ENCODE results near the gene COX5A. TPM values are rescaled to one million over a fixed set of nuclear protein-coding genes. Genes with fewer than 3 reads are reported as not detected.

Gene COX5A
- total and polyA plus RNA-seq, 2 donors (not counting 1 experiment from before 2014, with no cell fraction given) = 41.9 to 183 TPM

DNA sequence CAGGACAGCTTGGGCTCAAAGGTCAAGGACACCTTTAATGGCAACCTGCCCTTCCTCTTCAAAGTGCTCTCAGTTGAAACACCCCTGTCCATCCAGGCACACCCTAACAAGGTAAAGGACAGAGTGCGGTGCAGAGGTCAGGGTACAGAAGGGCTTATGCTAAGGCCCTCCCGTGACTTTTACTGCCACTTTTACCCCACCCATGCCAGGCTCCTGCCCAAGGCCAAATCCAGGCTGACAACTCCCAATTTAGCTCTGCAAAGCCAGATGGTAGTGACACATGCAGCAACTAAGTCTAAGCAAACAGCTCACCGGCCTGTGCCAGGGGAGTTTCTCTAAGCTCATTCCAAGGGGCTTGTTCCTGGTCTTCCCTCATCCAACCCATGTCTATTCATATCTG lies 46.4 kb downstream of the COX5A start:
- Histone ChIP-seq H3K9me3 (ENCODE audit: control insufficient read depth, insufficient read depth, low read depth, low read length) (no peaks in the 10 kb centered on the region), H3K4me2 (ENCODE audit: extremely low read depth, insufficient read depth, low read length) (no peak overlapping the region), H3K27ac (ENCODE audit: insufficient read depth, low read length) (no peak overlapping the region), H4K20me1 (ENCODE audit: control insufficient read depth, extremely low read depth, insufficient read depth, low read length) (no peaks in the 10 kb centered on the region), H3K79me2 (ENCODE audit: control insufficient read depth, insufficient read depth, low read length) (peaks cover 4% of the 10 kb centered on the region), H3K4me3 (replicated peaks in 1 of 4; ENCODE audit: control extremely low read depth in 1 of 4, insufficient read depth in 1 of 4, low read depth in 3 of 4, low read length in 4 of 4) (no peak overlapping the region), H2AFZ (ENCODE audit: low read length) (no peak overlapping the region), H3K4me1 (ENCODE audit: control insufficient read depth, extremely low read depth, insufficient read depth, low read length) (peaks cover 4% of the 10 kb centered on the region), H3K9ac (ENCODE audit: insufficient read depth, low read length) (no peak overlapping the region), H3K36me3 (ENCODE audit: control insufficient read depth, insufficient read depth, low read length) (peaks cover 11% of the 10 kb centered on the region), H3K27me3 (ENCODE audit: control insufficient read depth, insufficient read depth, low read length) (no peaks in the 10 kb centered on the region)
- TF ChIP-seq EZH2 (IDR thresholded peaks at IDR 0.05; ENCODE audit: low read length, missing control alignments) = no peak
- TF ChIP-seq, protein P1, sequence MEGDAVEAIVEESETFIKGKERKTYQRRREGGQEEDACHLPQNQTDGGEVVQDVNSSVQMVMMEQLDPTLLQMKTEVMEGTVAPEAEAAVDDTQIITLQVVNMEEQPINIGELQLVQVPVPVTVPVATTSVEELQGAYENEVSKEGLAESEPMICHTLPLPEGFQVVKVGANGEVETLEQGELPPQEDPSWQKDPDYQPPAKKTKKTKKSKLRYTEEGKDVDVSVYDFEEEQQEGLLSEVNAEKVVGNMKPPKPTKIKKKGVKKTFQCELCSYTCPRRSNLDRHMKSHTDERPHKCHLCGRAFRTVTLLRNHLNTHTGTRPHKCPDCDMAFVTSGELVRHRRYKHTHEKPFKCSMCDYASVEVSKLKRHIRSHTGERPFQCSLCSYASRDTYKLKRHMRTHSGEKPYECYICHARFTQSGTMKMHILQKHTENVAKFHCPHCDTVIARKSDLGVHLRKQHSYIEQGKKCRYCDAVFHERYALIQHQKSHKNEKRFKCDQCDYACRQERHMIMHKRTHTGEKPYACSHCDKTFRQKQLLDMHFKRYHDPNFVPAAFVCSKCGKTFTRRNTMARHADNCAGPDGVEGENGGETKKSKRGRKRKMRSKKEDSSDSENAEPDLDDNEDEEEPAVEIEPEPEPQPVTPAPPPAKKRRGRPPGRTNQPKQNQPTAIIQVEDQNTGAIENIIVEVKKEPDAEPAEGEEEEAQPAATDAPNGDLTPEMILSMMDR (conservative IDR thresholded peaks at IDR 0.05 in 1 of 2, IDR thresholded peaks at IDR 0.05 in 1 of 2; ENCODE audit: low read depth in 1 of 2, low read length in 2 of 2) = no peak
- DNase-seq (ENCODE audit: low read depth in 2 of 2) = no peak

DNA sequence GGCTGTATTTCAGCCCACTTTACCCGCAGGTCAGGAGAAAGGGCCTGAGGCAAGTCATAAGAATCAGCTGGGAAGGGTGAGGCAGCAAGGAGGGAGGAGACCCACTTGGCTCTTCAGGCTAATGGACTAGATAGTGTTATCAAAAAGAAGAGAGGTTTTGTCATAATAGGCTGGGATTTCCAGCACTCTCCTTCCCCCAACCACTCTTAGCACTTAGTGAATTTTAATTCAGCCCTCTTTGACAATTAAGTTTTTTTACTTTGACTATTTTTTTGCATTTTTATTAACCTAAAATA lies 47.3 kb downstream of the COX5A start:
- Histone ChIP-seq H3K4me2 (ENCODE audit: extremely low read depth, insufficient read depth, low read length) (peak overlapping the region; percentile 97), H3K79me2 (ENCODE audit: control insufficient read depth, insufficient read depth, low read length) (peaks cover 4% of the 10 kb centered on the region), H3K27me3 (ENCODE audit: control insufficient read depth, insufficient read depth, low read length) (no peaks in the 10 kb centered on the region), H2AFZ (ENCODE audit: low read length) (peak overlapping the region; percentile 33), H3K27ac (ENCODE audit: insufficient read depth, low read length) (peak overlapping the region; percentile 63), H3K4me1 (ENCODE audit: control insufficient read depth, extremely low read depth, insufficient read depth, low read length) (peaks cover 4% of the 10 kb centered on the region), H4K20me1 (ENCODE audit: control insufficient read depth, extremely low read depth, insufficient read depth, low read length) (no peaks in the 10 kb centered on the region), H3K4me3 (replicated peaks in 1 of 4; ENCODE audit: control extremely low read depth in 1 of 4, insufficient read depth in 1 of 4, low read depth in 3 of 4, low read length in 4 of 4) (peak overlapping the region; percentile 88 to 95 (median 91)), H3K36me3 (ENCODE audit: control insufficient read depth, insufficient read depth, low read length) (peaks cover 9% of the 10 kb centered on the region), H3K9me3 (ENCODE audit: control insufficient read depth, insufficient read depth, low read depth, low read length) (no peaks in the 10 kb centered on the region), H3K9ac (ENCODE audit: insufficient read depth, low read length) (no peak overlapping the region)
- TF ChIP-seq EZH2 (IDR thresholded peaks at IDR 0.05; ENCODE audit: low read length, missing control alignments) = no peak
- TF ChIP-seq, protein P1 (conservative IDR thresholded peaks at IDR 0.05 in 1 of 2, IDR thresholded peaks at IDR 0.05 in 1 of 2; ENCODE audit: low read depth in 1 of 2, low read length in 2 of 2) = no peak
- no peak for DNase-seq (ENCODE audit: low read depth in 2 of 2)

DNA sequence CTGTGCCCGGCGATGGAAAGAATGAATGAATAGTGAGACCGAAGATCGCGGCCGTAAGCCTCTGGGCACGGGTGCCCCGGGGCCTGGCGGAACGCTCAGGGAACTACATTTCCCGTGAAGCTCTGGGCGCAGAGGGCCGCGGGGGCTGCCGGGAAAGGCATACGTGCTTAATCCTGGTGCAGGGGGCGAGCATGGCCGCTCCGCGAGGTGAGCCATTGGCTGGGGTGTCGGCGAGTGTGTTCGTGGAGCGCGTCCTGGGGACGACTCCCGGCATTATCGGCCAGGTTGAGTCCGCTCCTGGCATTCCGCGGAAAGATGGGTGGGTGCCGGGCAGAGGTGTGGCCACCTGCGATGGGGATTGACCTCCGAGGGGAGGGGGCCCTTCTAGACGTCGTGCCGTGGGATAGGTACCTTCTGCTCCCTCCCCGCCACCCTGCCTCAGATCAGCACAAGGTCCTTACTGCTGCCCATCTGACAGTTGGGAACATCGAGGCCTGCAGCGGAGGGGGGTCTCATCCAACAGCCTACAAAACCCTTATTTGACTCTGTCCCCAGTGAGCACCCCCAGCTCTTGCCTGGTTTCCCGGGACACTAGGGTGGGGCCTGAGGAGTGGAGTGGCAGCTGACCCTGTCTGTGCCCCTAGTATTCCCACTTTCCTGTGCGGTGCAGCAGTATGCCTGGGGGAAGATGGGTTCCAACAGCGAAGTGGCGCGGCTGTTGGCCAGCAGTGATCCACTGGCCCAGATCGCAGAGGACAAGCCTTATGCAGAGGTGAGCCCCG lies 47.8 kb downstream of the COX5A start, which contains the start of gene MPI:
Gene MPI (plus strand): TSS at position 160 of the 782 bp plus-strand sequence. CDS start 32 bp downstream, at position 192.
- H2AFZ ChIP-seq (ENCODE audit: low read length) = peak within 1 kb of the TSS; percentile 99
- no peaks in the 10 kb centered on the region for H4K20me1 ChIP-seq (ENCODE audit: control insufficient read depth, extremely low read depth, insufficient read depth, low read length)
- DNase-seq (ENCODE audit: low read depth in 2 of 2) = peak; percentile 74 to 78
- H3K27me3 ChIP-seq (ENCODE audit: control insufficient read depth, insufficient read depth, low read length) = no peaks in the 10 kb centered on the region
- H3K4me2 ChIP-seq (ENCODE audit: extremely low read depth, insufficient read depth, low read length) = peak within 1 kb of the TSS; percentile 97
- H3K79me2 ChIP-seq (ENCODE audit: control insufficient read depth, insufficient read depth, low read length) = peaks cover 4% of the 10 kb centered on the region
- peaks cover 9% of the 10 kb centered on the region for H3K36me3 ChIP-seq (ENCODE audit: control insufficient read depth, insufficient read depth, low read length)
- H3K9me3 ChIP-seq (ENCODE audit: control insufficient read depth, insufficient read depth, low read depth, low read length) = no peaks in the 10 kb centered on the region
- TF ChIP-seq, protein P1 (conservative IDR thresholded peaks at IDR 0.05 in 1 of 2, IDR thresholded peaks at IDR 0.05 in 1 of 2; ENCODE audit: low read depth in 1 of 2, low read length in 2 of 2) = no peak
- no peak for TF ChIP-seq EZH2 (IDR thresholded peaks at IDR 0.05; ENCODE audit: low read length, missing control alignments)
- peaks cover 4% of the 10 kb centered on the region for H3K4me1 ChIP-seq (ENCODE audit: control insufficient read depth, extremely low read depth, insufficient read depth, low read length)
- peak within 1 kb of the TSS; percentile 63 for H3K27ac ChIP-seq (ENCODE audit: insufficient read depth, low read length)
- peak within 1 kb of the TSS; percentile 81 for H3K9ac ChIP-seq (ENCODE audit: insufficient read depth, low read length)
- peak within 1 kb of the TSS; percentile 88 to 95 (median 91) for H3K4me3 ChIP-seq (replicated peaks in 1 of 4; ENCODE audit: control extremely low read depth in 1 of 4, insufficient read depth in 1 of 4, low read depth in 3 of 4, low read length in 4 of 4)

Measured in fibroblast of lung (primary cell).